Measurements from ENCODE around the gene ZNF571.

DNA sequence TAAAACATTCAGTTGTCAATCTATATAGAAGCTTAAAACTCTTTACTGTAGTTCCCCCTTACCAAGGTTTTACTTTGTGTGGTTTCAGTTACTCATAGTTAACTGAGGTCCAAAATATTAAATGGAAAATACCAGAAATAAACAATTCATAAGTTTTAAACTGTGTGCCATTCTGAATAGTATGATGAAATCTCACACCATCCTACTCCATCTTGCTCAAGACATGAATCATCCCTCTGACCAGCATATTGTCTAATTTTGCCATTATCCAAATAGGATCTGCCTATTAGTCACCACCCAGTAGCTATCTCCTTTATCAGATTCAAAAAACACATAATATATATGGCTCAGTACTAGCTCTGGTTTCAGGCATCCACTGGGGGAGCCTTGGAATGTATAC, 22.4 kb downstream of the ZNF571 start:
- TF ChIP-seq, protein P1, sequence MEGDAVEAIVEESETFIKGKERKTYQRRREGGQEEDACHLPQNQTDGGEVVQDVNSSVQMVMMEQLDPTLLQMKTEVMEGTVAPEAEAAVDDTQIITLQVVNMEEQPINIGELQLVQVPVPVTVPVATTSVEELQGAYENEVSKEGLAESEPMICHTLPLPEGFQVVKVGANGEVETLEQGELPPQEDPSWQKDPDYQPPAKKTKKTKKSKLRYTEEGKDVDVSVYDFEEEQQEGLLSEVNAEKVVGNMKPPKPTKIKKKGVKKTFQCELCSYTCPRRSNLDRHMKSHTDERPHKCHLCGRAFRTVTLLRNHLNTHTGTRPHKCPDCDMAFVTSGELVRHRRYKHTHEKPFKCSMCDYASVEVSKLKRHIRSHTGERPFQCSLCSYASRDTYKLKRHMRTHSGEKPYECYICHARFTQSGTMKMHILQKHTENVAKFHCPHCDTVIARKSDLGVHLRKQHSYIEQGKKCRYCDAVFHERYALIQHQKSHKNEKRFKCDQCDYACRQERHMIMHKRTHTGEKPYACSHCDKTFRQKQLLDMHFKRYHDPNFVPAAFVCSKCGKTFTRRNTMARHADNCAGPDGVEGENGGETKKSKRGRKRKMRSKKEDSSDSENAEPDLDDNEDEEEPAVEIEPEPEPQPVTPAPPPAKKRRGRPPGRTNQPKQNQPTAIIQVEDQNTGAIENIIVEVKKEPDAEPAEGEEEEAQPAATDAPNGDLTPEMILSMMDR (IDR thresholded peaks at IDR 0.05; ENCODE audit: poor library complexity) = no peak
- no peak for TF ChIP-seq EZH2 (IDR thresholded peaks at IDR 0.05; ENCODE audit: borderline replicate concordance)

Data from hepatocyte (in vitro differentiated cells).